SK-N-DZ (cell line): ENCODE data around the gene CFAP299.

Source experiments
- DNase-seq: peaks from one replicate; pipeline ENCODE4 v3.0.0-alpha.2; 2015; ENCODE audit warnings: low spot score

CFAP299 gene

DNA sequence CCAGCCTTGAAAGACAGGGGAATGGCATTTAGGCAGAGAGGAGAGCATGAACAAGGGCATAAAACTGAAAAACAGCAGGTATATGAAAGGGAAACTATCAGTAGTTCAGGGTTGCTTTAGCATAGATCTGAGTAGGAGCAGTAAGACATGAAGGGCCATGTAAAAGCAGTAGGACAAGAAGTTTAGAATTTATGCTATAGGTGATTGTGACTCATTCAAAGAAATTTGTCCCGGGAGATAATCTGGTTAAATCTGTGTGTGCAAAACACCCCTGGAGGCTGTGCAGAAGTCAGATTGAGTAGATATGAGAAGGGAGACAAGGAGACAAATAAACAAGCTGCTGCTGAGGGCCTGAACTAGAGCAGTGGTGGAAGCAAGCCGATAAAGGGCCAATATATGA lies 585.9 kb downstream of the CFAP299 start:
- no peak for DNase-seq

DNA sequence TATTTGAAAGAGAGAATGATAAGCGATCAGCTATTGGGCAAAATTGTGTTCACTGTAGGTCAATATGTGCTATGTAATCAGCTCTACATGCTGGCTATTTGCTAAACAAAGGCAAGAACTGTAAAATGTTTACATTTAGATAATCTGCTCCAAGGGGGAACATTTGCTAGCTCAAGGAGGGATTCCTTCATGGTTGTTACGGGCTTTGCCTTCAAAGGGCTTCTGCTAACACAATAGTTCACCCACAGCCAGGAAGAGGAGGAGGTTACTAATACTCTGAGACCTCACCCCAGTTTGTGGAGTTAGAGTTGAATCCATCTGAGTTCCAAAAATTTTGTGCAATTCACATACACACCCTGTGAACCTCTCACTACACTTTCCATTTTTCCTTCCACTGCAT lies 587.4 kb downstream of the CFAP299 start:
- no peak for DNase-seq

DNA sequence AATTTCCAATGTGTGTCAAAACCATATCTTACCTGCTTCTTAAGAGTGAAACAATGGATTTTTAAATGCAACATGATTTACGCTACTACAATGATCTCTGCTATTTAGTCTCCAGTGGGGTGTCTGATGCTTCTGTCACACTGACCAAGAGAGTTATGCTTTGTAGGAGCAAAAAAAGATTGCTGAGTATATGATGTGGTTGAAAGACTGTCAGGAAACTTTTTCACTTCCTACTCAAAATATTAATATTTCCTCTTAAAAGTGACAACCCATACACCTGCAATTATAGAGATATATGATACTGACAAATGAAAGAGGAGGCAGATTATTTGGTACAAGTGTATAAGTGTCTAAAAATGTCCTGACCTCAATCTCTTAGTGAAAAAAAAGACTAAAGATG lies 589.8 kb downstream of the CFAP299 start:
- no peak for DNase-seq

DNA sequence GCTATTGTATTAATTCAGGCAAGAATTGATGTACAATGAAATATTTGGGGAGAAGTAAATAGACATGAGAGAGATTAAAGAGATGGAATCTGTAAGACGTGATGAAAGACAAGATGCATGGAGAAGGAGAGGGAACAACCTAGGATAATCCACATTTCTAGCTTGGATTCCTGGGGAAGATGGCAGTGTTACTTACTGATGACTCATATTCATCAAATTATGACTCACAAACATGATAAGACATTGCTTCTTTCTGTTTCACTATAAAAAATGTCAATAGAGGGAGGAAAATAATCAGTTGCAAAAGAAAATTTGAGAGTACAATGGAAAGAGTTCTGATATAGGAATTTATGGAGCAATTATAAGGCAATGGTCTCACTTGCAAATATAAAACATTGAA lies 590.9 kb downstream of the CFAP299 start:
- DNase-seq: no peak

DNA sequence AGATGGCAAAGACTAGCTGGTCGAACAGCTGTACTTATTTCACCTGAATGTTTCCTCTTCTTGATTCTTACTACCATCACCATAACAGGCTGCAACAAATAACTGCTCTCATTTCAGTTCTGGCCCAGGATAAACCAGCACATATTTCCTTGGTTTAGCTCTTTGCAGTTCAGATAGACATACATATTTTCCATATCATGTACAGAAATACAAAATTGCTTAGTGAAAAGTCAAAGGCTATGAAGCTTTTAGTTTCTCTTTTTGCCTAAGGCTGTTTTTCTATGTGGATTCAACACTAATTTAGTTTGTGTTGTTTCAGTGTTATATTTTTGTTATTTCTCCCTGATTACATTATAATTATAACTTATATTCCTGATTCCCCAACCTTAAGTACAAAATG lies 591.4 kb downstream of the CFAP299 start:
- no peak for DNase-seq

DNA sequence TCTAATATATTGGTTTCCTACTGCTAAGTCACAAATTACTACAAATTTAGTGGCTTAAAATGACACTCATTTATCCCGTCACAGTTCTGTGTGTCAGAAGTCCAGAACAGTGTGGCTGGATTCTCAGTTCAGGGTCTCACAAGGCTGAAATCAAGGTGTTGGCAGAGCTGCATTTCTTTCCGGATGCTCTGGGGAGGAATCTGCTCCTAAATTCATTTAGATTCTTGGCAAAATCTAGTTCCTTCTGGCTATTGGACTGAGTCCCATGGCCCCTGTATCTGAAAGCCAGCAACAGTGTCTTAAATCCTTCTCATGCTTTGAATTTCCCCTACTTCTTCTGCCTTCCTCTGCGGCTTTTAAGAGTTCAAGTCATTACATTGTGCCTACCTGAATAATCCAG lies 591.9 kb downstream of the CFAP299 start:
- no peak for DNase-seq

DNA sequence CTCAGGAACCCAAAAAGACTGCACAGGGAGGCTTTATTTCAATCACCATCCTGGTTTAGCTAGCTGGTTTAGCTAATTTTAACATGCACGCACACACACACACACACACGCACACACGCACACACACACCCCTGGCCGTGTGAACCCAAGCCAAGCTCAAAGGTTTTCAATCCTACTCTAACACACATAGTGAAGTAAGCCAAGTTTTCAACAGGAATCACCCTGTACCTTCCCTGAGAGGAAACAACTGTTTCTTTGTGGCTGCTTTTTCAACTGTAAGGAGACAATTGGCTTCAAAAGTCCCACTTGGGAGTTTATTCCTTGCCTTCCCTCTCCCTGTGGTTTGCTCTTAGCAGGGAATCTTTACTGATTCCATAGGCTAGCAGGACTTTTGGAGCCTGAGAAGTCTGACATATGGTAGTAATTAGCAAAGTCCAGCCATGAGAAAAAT lies 596.1 kb downstream of the CFAP299 start:
- no peak for DNase-seq

DNA sequence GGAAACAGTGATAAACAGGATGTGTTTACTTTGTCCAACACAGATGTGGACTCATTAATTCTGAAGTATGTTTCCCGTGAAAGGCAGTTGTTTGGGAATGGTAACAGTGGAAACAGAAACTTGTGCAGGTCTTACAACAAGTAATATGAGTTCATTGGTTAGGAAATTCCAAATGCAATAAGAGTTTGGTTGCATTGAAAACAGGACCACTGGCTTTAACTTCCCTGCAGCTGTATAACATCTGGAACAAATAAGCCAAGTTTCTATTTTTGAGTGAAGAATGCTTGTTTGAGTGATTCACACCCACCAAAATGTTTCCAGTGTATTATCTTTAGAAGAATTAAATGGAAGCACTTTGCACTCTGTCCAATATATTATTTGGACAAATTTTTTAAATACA lies 612.6 kb downstream of the CFAP299 start:
- no peak for DNase-seq

DNA sequence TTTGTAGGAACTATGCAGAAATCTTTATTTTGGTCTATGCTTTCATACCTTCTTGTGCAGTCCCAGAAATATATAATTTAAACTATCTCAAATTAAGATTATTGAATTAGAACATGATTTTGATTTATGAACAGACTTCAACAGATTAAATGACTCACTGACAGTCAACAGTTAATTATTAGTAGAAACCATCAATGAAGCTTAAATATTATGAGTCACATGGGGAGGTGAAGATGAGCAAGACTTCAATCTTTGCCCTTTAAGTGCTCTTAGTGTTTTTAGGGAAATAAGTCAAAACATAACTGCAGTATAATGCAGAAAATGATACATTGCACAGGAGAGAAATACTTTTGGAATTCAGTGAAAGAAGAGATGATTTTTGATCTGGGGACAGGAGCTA lies 613.5 kb downstream of the CFAP299 start:
- no peak for DNase-seq

DNA sequence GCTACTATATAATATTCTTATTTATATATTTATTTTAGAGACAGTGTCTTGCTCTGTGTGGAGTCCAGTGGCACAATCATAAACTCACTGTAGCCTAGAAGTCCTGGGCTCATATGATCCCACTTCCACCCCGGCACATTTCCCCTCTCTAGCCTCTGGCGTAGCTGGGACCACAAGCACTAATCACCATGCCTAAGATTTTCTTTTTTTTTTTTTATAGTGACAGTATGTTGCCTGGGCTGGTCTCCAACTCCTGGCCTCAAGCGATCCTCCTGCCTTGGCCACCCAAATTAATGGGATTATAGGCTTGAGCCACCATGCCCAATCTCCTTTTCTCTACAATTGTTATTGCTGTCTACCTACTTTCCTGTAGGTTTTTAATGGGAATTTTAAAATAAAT lies 620.9 kb downstream of the CFAP299 start:
- no peak for DNase-seq

DNA sequence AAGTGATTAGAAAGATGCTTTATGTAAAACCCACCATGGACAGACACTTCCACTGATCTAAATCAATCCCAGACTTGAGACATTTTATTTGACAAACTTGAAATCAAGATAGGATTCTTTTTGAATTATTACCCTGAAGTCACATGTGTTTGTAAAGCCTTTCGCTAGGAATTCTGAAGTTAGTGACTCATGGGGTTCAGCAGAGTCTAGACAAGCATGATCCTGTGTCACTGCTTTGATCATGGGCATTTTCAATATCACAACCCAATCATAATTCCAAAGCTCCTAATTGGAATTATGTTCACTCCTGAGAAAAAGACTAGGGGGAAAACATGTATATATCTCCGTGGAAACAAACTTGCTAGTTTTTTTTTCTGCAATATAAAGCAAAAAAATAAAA lies 627.5 kb downstream of the CFAP299 start:
- no peak for DNase-seq

DNA sequence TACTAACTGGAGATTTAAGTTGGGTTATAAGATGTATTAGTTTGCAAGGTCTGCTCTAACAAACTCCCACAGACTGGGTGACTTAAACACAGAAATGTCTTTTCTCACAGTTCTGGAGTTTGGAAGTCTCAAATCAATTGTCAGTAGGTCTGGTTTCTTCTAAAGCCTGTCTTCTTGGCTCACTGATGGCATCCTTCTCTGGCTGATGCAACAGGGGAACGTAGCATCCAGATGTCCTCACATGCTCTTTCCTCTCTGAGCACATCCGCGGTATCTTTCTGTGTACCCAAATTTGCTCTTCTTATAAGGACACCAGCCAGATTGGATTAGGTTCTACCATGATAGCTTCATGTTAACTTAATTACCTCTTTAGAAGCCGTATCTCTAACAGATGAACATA lies 631.8 kb downstream of the CFAP299 start:
- no peak for DNase-seq

DNA sequence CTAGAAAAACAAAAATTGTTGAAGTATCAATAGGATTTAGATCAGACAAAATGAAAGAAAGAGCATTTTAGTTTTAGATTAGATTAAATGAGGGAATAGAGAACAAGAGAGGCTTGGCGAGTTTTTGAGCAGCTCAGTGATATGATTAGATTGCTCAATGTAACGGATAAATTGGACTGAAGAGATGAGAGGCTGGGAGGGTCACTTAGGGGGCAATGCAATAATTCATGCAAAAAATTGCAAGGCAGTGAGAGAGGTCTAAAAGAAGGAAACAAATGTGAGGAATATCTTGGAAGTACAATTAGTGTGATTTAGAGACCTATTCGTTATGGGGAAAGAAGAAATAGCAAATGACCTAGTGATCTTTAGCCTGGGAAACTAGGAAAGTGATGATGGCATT lies 644.7 kb downstream of the CFAP299 start:
- no peak for DNase-seq

DNA sequence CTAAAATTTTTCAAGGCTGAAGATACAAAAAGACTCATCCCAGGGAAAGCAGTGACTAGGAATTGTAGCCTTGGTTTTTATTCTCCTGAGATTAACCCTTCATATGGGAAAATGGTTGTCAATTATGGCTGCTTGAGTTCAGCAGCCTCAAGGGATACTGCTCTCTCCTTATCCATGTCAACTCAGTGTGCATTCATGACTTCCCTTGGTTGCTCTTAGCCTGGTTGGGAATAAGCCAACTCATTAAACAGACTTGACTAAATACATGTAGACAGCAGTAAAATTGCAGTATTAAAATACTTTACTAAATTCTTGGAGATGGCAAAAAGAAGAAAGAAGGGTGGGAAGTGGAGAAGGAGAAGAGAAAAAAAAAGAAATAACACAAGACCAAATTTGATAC lies 650.5 kb downstream of the CFAP299 start:
- DNase-seq: no peak

DNA sequence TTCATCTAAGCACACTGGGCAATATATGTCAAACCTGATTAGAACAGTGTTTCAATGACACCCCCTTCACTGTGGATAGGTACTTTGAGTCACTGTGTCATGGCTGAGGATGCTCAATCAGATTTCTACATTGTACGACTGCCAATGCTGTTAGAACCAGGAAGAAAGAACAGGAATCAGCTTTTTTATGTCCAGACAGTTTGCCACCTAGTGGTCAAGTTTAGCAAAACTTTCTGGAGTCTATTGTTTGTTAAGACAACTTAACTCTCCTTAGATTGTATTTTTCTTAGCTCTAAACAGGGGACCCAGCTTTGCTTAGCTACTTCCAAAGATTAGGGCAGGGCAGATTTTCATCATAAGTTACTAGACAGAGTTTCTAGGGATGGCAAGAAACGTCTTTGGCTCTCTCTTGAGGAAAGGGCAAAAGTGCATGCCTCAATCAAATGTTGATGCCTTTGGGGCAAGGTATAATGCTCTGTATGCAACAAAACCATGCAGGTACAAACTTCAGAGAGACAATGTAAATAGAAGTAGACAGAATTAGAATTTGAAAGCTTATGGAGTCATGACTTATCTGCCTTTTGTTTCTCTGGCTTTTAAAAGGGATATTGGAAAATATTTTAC lies 654.5 kb downstream of the CFAP299 start:
- peak; percentile 38 for DNase-seq

DNA sequence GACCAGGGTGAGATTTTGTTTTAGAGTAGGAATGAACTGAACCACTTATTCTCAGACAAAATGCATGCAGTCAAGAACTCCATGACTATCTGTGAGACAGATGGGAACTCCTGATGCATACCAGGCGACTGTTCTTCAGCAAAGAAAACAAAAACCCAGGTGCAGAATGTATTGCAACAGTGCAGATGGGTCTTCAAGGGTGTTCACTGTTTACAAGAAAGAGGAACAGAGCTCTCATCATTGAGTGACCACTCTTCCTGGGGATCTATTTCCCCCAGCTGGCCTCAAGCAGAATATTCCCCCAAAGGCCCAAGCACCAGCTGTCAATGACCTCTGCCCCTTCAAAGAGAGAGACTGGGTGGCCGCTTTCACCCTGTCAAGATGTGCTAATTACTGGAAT lies 655.3 kb downstream of the CFAP299 start:
- DNase-seq: no peak

DNA sequence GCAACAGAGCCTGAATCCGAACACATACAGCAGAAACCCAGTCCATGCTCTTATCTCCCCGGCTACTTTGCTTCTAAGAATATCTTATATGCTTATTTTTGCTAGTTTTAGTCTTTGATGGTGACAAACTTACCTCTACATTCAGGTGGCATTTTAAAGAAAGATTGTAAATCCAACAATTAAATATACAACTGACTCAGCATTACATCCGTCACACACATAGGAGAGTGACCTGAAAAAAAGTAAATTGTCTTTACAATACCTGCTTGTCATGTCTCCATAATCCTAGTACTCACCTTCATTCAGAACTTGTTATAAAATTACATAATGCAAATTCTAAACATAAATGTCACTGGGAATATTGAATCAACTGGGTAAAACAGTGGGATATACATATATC lies 664.4 kb downstream of the CFAP299 start:
- no peak for DNase-seq

DNA sequence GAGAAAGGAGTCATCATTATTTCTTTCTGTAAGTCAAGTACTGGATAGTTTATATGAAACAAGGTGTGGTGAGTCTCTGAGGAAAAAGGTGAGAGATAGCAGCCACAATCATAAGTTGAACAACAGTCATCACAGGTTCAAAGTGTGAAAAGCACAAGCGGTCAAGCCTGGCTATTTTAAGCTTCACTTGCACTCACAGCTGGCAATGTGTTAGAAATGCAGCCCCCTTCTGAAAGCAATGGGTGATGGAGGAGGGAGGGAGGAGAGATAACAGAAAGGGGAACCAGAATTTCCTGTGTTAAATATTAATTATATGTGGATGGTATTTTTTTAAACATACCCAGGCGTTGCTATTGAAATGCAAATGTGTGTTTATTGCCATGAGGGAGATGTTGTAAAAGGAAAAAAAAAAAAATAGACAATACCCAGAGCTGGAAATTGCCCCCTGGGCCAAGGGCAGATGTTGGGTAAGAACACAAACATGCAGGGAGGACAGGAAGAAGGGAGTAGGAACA lies 668.1 kb downstream of the CFAP299 start:
- DNase-seq: no peak

DNA sequence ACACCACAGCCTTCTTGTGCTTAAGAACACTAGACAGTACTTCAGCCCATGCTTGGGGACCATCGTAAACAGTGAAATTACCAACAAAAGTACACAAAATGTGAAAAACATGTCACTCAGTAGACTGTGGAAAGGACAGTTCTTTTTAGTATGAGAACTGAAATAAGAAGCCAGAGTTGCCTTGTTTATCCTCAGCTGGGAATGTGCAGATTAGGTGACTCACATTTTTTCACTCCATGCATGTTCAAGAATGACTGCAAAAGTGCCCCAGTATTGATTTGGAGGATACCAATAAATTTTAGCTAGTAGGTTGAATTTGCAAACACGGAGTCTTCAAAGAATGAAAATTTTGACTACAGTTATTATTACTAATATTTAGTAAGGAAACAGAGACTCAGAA lies 671.9 kb downstream of the CFAP299 start:
- no peak for DNase-seq
